Testis (tissue), 3 donors: Measurements from ENCODE around the gene CABYR. TPM values are rescaled to one million over a fixed set of nuclear protein-coding genes. Genes with fewer than 3 reads are reported as not detected.

ENCODE experiments used
- DNase-seq: peaks from one replicate; pipeline ENCODE4 v3.0.0-alpha.2; 2019
- H3K27ac ChIP-seq, 2 donors: fragments of 200-600 bp; sonication (generic); one replicate each; pipeline ENCODE4 v1.5.1; 2019
- H3K27me3 ChIP-seq: fragments of 200-600 bp; sonication (generic); one replicate; pipeline ENCODE4 v1.5.1; 2019
- H3K36me3 ChIP-seq: fragments of 200-600 bp; sonication (generic); one replicate; pipeline ENCODE4 v1.5.1; 2017; ENCODE audit warnings: low read depth; ENCODE audit errors: missing control alignments
- H3K4me1 ChIP-seq: fragments of 200-600 bp; sonication (generic); one replicate; pipeline ENCODE4 v1.5.1; 2019
- H3K4me3 ChIP-seq, 2 donors: fragments of 200-600 bp; sonication (generic); one replicate each; pipeline ENCODE4 v1.5.1; 2017 to 2019
- H3K9me3 ChIP-seq: fragments of 200-600 bp; sonication (generic); one replicate; pipeline ENCODE4 v1.5.1; 2017
- POLR2A ChIP-seq: fragments of 450-650 bp; IDR thresholded peaks from one replicate; pipeline ENCODE4 v1.6.1; 2017; ENCODE audit warnings: antibody characterized with exemption, mild to moderate bottlenecking, moderate library complexity
- WGBS, 2 donors: methylation state at CpG; one replicate each; pipeline ENCODE4 v1.1.5; 2018; 5-methylcytosine and 5-hydroxymethylcytosine counted together
- intact Hi-C: fragments of 100-400 bp; cut with DNase I; formaldehyde crosslinking; loops from one replicate; pipeline ENCODE4 v1.15.1; 2023; ENCODE audit warnings: low total_unique reads
- polyA plus RNA-seq: library from polyadenylated mRNA; stranded (reverse); fragments of 350-450 nt; fragmentation: Illumina TruSeq; extraction: RNeasy Lipid Tissue Mini Kit (QIAGEN cat#74804); gene quantifications from one replicate; pipeline ENCODE4 v1.2.3, GENCODE V29; 2014; ENCODE audit warnings: low read depth, low replicate concordance; ENCODE audit not compliant: insufficient read depth
- total RNA-seq, 2 donors: library from RNA; depleted of rRNA; stranded (reverse); fragments of >200 nt; gene quantifications; one replicate each; pipeline ENCODE4 v1.2.3, GENCODE V29; 2016
- TF ChIP-seq, protein P1 (sequence below), 3 experiments: fragments of 450-650 bp in 2 of 3; fragments of 200-600 bp in 1 of 3; sonication (generic) in 1 of 3; IDR thresholded peaks; one replicate each; pipeline ENCODE4 v1.5.1; 2016 to 2019; ENCODE audit warnings: antibody characterized with exemption in 3 of 3, mild to moderate bottlenecking in 2 of 3, moderate library complexity in 1 of 3

Gene CABYR
- total and polyA plus RNA-seq, 3 donors from 2014 or later: 169 to 554 (median 451) TPM

DNA sequence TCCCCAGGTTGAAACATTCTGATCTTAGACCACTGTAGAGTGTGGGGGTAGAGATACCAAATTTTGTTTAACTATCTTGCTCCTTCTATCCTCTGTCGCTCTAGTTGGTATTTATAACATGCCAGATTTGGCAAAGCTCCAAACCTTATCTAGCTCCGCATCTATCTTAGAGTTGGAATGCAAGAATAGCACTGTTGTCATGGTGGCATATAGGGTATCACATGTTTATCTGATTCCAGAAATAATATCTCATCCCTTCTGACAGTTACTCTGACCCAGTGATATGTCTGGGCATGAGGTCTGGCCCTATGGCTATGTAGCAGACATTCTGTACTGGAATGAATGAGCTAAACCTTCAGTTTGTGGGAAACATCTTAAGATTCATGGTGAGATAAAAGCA lies 51.7 kb downstream of the CABYR start:
- Histone ChIP-seq H3K27me3 (no peaks in the 10 kb centered on the region), H3K4me3 (no peak overlapping the region), H3K27ac (no peak overlapping the region), H3K36me3 (no peaks in the 10 kb centered on the region), H3K9me3 (no peaks in the 10 kb centered on the region), H3K4me1 (no peaks in the 10 kb centered on the region)
- TF ChIP-seq, protein P1, sequence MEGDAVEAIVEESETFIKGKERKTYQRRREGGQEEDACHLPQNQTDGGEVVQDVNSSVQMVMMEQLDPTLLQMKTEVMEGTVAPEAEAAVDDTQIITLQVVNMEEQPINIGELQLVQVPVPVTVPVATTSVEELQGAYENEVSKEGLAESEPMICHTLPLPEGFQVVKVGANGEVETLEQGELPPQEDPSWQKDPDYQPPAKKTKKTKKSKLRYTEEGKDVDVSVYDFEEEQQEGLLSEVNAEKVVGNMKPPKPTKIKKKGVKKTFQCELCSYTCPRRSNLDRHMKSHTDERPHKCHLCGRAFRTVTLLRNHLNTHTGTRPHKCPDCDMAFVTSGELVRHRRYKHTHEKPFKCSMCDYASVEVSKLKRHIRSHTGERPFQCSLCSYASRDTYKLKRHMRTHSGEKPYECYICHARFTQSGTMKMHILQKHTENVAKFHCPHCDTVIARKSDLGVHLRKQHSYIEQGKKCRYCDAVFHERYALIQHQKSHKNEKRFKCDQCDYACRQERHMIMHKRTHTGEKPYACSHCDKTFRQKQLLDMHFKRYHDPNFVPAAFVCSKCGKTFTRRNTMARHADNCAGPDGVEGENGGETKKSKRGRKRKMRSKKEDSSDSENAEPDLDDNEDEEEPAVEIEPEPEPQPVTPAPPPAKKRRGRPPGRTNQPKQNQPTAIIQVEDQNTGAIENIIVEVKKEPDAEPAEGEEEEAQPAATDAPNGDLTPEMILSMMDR (IDR thresholded peaks at IDR 0.05): no peak
- TF ChIP-seq POLR2A: no peak
- no peak for DNase-seq
- WGBS, 2 donors: 77 to 79% methylated on average over 2 of the region's 2 CpGs
- intact Hi-C loops: no loop called here

DNA sequence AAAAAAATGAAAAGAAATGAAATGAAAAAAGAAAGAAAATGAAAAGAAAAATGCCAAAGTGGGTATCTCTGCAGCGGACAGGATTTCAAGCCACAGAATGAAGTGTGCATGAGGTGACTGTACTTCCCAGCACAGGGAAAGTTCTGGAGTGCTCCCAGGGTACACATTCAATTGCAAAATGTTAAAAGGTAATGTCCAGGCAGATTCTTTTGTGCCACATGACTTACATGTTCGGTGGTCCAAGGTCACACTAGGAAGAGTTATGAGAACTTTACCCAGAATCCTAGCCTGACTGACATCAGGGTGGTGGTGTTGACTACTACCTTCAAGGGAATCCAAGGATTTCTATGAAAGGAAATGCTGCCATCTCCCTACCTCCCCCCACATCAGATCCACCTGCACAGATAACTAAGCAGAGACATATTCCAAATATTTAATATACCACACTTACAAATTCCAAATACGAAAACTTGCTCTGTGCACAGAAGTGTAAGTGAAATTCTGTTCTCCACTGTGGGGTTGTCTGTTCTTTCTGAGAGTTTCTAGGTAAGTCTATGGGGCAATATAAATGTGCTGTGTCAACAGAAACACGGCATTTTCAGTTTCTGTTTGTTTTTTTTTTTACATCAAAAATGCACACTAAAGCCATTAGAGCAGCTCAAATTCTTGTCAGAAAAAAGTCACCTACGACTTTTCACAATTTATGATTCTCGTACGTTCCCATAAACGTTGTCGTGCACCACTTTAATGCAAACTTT lies 56.6 kb downstream of the CABYR start:
- no peak overlapping the region for H3K4me3 ChIP-seq
- H3K9me3 ChIP-seq: no peaks in the 10 kb centered on the region
- no peaks in the 10 kb centered on the region for H3K36me3 ChIP-seq
- H3K4me1 ChIP-seq: peaks cover under 1% of the 10 kb centered on the region
- H3K27ac ChIP-seq: no peak overlapping the region
- TF ChIP-seq, protein P1 (IDR thresholded peaks at IDR 0.05): no peak
- TF ChIP-seq POLR2A: no peak
- 87% methylated on average over 9 of the region's 9 CpGs for WGBS, 2 donors
- H3K27me3 ChIP-seq: no peaks in the 10 kb centered on the region
- no peak for DNase-seq
- intact Hi-C loops: no loop called here

DNA sequence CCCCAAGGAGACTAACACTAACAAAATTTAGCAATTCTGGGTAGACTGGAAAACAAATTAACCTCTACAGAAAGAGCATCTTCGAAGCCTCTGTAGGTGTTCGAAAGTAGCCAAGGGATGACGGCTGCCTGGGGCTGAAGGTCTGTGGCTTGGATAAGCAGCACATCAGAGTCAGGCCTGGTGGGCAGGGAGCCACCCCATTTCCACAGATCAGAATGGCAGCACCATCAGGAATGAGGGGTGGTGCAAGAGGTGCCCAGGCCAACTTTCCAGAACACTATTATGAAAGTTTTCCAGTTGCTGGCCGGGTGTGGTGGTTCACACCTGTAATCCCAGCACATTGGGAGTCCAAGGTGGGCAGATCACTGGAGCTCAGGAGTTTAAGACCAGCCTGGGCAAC lies 57.9 kb downstream of the CABYR start:
- Histone ChIP-seq H3K27me3 (no peaks in the 10 kb centered on the region), H3K4me3 (no peak overlapping the region), H3K4me1 (peaks cover 8% of the 10 kb centered on the region), H3K9me3 (no peaks in the 10 kb centered on the region), H3K36me3 (no peaks in the 10 kb centered on the region), H3K27ac (no peak overlapping the region)
- 94 to 97% methylated on average over 4 of the region's 4 CpGs for WGBS, 2 donors
- intact Hi-C loops: no loop called here
- DNase-seq: no peak
- no peak for TF ChIP-seq POLR2A
- TF ChIP-seq, protein P1 (IDR thresholded peaks at IDR 0.05): no peak

DNA sequence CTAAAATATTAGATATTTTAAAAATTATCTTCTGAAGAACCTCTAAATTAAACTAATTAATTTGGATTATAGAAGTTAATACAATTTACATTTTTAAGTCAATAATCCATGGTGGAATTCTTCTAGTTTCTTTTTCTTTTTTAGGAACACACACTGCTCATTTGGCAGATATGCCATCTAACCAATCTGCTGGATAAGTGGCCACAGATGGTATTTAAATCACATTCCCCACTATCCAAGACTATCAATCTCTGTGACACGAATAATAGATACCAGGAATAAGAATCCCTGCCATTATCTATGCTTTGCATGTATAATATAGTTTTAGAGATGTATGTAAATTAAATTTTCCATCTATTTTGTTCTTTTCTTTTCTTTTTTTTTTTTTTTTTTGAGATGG lies 58.5 kb downstream of the CABYR start:
- H3K27me3 ChIP-seq: no peaks in the 10 kb centered on the region
- no peaks in the 10 kb centered on the region for H3K9me3 ChIP-seq
- no peak overlapping the region for H3K27ac ChIP-seq
- no peak for DNase-seq
- H3K4me1 ChIP-seq: peaks cover 8% of the 10 kb centered on the region
- no peak overlapping the region for H3K4me3 ChIP-seq
- TF ChIP-seq, protein P1 (IDR thresholded peaks at IDR 0.05): no peak
- no peak for TF ChIP-seq POLR2A
- no peaks in the 10 kb centered on the region for H3K36me3 ChIP-seq
- intact Hi-C loops: no loop called here
- 93 to 97% methylated on average over 1 of the region's 1 CpG for WGBS, 2 donors

DNA sequence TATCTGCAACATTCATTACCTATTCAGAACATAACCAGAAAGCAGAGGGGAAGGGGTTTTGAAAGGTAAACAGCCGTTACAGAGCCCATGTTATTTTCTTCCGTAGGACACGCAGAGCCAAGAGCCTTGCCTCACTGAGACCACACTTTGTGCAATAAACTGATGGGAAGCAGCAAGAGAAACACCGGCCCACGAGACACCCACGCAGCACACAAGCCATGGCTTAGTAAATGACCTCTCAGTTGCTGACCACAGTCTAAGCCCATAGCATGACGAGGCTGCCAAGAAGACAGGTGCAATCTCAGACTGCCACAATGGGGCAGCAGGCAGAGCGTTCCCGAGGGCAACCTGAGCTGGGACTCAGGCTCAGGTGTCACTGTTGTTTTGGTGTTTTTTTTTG lies 59.6 kb downstream of the CABYR start:
- intact Hi-C loops: no loop called here
- Histone ChIP-seq H3K36me3 (no peaks in the 10 kb centered on the region), H3K4me1 (peaks cover 8% of the 10 kb centered on the region), H3K27me3 (no peaks in the 10 kb centered on the region), H3K9me3 (no peaks in the 10 kb centered on the region), H3K4me3 (no peak overlapping the region), H3K27ac (no peak overlapping the region)
- no peak for TF ChIP-seq POLR2A
- TF ChIP-seq, protein P1 (IDR thresholded peaks at IDR 0.05): no peak
- no peak for DNase-seq
- WGBS, 2 donors: 92 to 96% methylated on average over 9 of the region's 9 CpGs
